GM23338 (cell line): Measurements from ENCODE around the gene C1orf56. TPM values are rescaled to one million over a fixed set of nuclear protein-coding genes. Genes with fewer than 3 reads are reported as not detected.

Experiments used
- ATAC-seq: fragments of 200-7000 bp; cut with Tn5 transposase; 3 replicates; pipeline ENCODE4 v1.9.1; 2020
- DNase-seq: peaks from one replicate; pipeline ENCODE4 v3.0.0-alpha.2; 2015; ENCODE audit warnings: low spot score
- H2AFZ ChIP-seq: fragments of 200-600 bp; sonication (generic); 2 replicates; pipeline ENCODE4 v1.8.0; 2016; ENCODE audit warnings: antibody characterized with exemption, mild to moderate bottlenecking, moderate library complexity
- H3F3A ChIP-seq: fragments of 200-600 bp; sonication (generic); replicated peaks from 2 replicates; pipeline ENCODE4 v1.8.0; 2017; ENCODE audit warnings: antibody characterized with exemption, mixed run types, low read depth
- H3K27ac ChIP-seq: fragments of 200-600 bp; sonication (generic); 2 replicates; pipeline ENCODE4 v1.6.1; 2016; ENCODE audit warnings: low read depth
- H3K27me3 ChIP-seq: fragments of 200-600 bp; sonication (generic); 2 replicates; pipeline ENCODE4 v1.8.0; 2016; ENCODE audit warnings: mild to moderate bottlenecking, mixed run types, moderate library complexity; ENCODE audit not compliant: insufficient read depth
- H3K36me3 ChIP-seq: fragments of 200-600 bp; sonication (generic); 2 replicates; pipeline ENCODE4 v1.8.0; 2016; ENCODE audit warnings: mild to moderate bottlenecking; ENCODE audit not compliant: insufficient read depth
- H3K4me1 ChIP-seq: fragments of 200-600 bp; sonication (generic); 2 replicates; pipeline ENCODE4 v1.8.0; 2016; ENCODE audit warnings: mild to moderate bottlenecking, moderate library complexity; ENCODE audit not compliant: insufficient read depth
- H3K4me2 ChIP-seq: fragments of 200-600 bp; sonication (generic); 2 replicates; pipeline ENCODE4 v1.7.1; 2017; ENCODE audit warnings: mixed run types
- H3K4me3 ChIP-seq: fragments of 200-600 bp; sonication (generic); 2 replicates; pipeline ENCODE4 v1.6.1; 2016; ENCODE audit warnings: mixed run types
- H3K79me2 ChIP-seq: fragments of 200-600 bp; sonication (generic); replicated peaks from 2 replicates; pipeline ENCODE4 v1.8.0; 2017; ENCODE audit warnings: mild to moderate bottlenecking; ENCODE audit not compliant: insufficient read depth
- H3K9me2 ChIP-seq: fragments of 200-600 bp; sonication (generic); 2 replicates; pipeline ENCODE4 v1.8.0; 2017; ENCODE audit not compliant: insufficient read depth
- H4K20me1 ChIP-seq: fragments of 200-600 bp; sonication (generic); replicated peaks from 2 replicates; pipeline ENCODE4 v1.8.0; 2017; ENCODE audit warnings: mild to moderate bottlenecking; ENCODE audit not compliant: insufficient read depth
- H3K27ac Mint-ChIP-seq: 2 replicates; pipeline ENCODE4 v1.8.0; 2020; ENCODE audit warnings: inconsistent platforms, mild to moderate bottlenecking, moderate library complexity, mixed read lengths
- H3K27me3 Mint-ChIP-seq: 3 replicates; pipeline ENCODE4 v1.8.0; 2022; ENCODE audit warnings: low read depth, mild to moderate bottlenecking, moderate library complexity, mixed read lengths, inconsistent platforms; ENCODE audit not compliant: insufficient read depth, poor library complexity
- H3K36me3 Mint-ChIP-seq: 3 replicates; pipeline ENCODE4 v1.8.0; 2021; ENCODE audit warnings: low read depth, mild to moderate bottlenecking, inconsistent platforms, moderate library complexity, mixed read lengths
- H3K4me1 Mint-ChIP-seq: 3 replicates; pipeline ENCODE4 v1.8.0; 2020; ENCODE audit warnings: mild to moderate bottlenecking, inconsistent platforms, mixed read lengths
- H3K4me3 Mint-ChIP-seq: 3 replicates; pipeline ENCODE4 v1.8.0; 2021; ENCODE audit warnings: moderate library complexity, mild to moderate bottlenecking, inconsistent platforms, mixed read lengths
- H3K9me3 Mint-ChIP-seq: 3 replicates; pipeline ENCODE4 v1.8.0; 2020; ENCODE audit warnings: moderate library complexity, mild to moderate bottlenecking, inconsistent platforms, mixed read lengths
- CREB1 ChIP-seq: fragments of 250-450 bp; sonication (Bioruptor Pico); IDR thresholded peaks from 2 replicates; pipeline ENCODE4 v1.5.0; 2020; ENCODE audit warnings: low read depth, mild to moderate bottlenecking, moderate library complexity
- CTCF ChIP-seq, 2 experiments: fragments of 200-600 bp in 1 of 2; sonication (generic) in 1 of 2; conservative IDR thresholded peaks; 2 replicates each; pipeline versions ENCODE4 v1.5.1 to v1.6.1; 2016 to 2017; ENCODE audit warnings: antibody characterized with exemption in 2 of 2, low read depth in 2 of 2, mild to moderate bottlenecking in 2 of 2, moderate library complexity in 1 of 2
- POLR2AphosphoS5 ChIP-seq: IDR thresholded peaks from 2 replicates; pipeline ENCODE4 v1.6.1; 2016; ENCODE audit warnings: antibody characterized with exemption, low read depth
- ZNF462 ChIP-seq: fragments of 250-450 bp; sonication (Bioruptor Pico); IDR thresholded peaks from 2 replicates; pipeline ENCODE4 v1.5.0; 2020; ENCODE audit warnings: mild to moderate bottlenecking, moderate library complexity
- polyA plus RNA-seq: library from polyadenylated mRNA; unstranded; fragments of >200 nt; fragmentation: Nextera tagmentation; extraction: Ambion mirVana; gene quantifications from 2 replicates; pipeline ENCODE4 v1.2.1, GENCODE V29; 2016
- total RNA-seq: library from RNA; depleted of rRNA; stranded (reverse); fragments of >200 nt; shearing (Covaris generic); gene quantifications from 2 replicates; pipeline ENCODE4 v1.2.3, GENCODE V29; 2014
- TF ChIP-seq, protein P1 (sequence below): IDR thresholded peaks from 2 replicates; pipeline ENCODE4 v1.6.1; 2016; ENCODE audit warnings: antibody characterized with exemption

C1orf56 gene
- total and polyA plus RNA-seq, 2 experiments from 2014 or later: 3.9 to 27.8 TPM

DNA sequence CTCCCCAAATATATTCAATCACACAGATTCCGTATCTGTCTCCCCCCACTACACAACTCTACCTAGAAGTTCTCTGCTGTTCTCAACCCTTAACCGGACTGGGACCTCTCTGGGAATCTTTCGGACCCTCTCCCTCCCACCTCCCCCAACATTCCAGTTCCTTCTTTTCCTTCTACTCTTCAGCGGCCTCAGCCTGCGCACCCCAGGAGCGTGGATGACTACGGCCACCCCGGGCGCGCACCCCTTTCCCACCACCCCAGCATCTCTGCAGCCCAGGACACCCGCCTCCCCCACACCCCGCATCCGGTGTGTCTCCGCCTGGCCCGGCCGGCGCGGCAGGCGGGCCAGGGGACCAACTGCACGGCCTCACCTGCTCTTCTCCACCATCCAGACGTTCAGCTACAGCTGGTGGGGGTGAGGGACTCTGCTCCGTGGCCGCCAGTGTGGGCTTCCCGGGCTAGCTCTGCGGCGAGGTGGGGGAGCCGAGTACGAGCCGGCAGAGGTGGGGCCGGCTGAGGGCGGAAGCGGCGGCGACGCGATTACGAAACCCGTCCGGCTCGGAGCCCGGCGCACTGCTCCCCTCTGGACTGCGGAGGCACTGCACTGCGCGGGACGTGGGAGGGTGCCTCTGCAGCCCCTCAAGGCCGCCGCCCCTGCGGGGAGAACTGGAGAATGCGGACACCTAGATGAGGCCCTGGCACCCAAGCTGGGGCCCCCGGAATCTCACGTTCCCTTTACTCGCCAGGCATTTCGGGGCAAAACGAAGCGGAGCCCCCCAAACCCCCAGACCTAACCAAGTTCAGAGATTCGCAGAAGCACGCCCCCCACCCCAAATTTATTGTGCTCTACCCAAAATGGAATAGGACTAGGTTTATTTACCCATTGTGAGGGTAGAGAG lies 11.8 kb downstream of the C1orf56 start, which contains the start of gene CDC42SE1:
CDC42SE1 (minus strand) TSS at position 514 of the 898 bp plus-strand sequence. CDS start 3,892 bp downstream, outside the sequence.
- Mint-ChIP-seq H3K4me3 (peak within 1 kb of the TSS; percentile 90), H3K9me3 (no peaks in the 10 kb centered on the region; the same call in 2 of the 3 replicates), H3K27me3 (peaks cover 18% of the 10 kb centered on the region), H3K36me3 (peaks cover 46% of the 10 kb centered on the region), H3K27ac (peak within 1 kb of the TSS; percentile 93), H3K4me1 (peaks cover 43% of the 10 kb centered on the region)
- H3K9me2 ChIP-seq: no peaks in the 10 kb centered on the region
- ATAC-seq (peak; percentile 90), DNase-seq (peak; percentile 93)
- peak within 1 kb of the TSS; percentile 86 for H3K27ac ChIP-seq
- no peaks in the 10 kb centered on the region for H3K27me3 ChIP-seq
- peaks cover 84% of the 10 kb centered on the region for H3K79me2 ChIP-seq
- H2AFZ ChIP-seq: peak within 1 kb of the TSS; percentile 72; the same call in 1 of the 2 replicates
- H3K4me1 ChIP-seq: peaks cover 29% of the 10 kb centered on the region
- peak; percentile 94 for TF ChIP-seq POLR2AphosphoS5
- TF ChIP-seq ZNF462 (CRISPR knock-in tag): no peak
- TF ChIP-seq, protein P1, sequence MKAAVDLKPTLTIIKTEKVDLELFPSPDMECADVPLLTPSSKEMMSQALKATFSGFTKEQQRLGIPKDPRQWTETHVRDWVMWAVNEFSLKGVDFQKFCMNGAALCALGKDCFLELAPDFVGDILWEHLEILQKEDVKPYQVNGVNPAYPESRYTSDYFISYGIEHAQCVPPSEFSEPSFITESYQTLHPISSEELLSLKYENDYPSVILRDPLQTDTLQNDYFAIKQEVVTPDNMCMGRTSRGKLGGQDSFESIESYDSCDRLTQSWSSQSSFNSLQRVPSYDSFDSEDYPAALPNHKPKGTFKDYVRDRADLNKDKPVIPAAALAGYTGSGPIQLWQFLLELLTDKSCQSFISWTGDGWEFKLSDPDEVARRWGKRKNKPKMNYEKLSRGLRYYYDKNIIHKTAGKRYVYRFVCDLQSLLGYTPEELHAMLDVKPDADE: peak; percentile 39; the same call in 1 of the 2 replicates
- TF ChIP-seq CREB1: peak; percentile 22; the same call in 1 of the 2 replicates
- TF ChIP-seq CTCF (conservative IDR thresholded peaks at IDR 0.05; ENCODE audit: low read depth in 2 of 2): peak; percentile 46 to 60
- H4K20me1 ChIP-seq: peaks cover 25% of the 10 kb centered on the region
- H3K36me3 ChIP-seq: peaks cover 16% of the 10 kb centered on the region
- H3K4me2 ChIP-seq: peak within 1 kb of the TSS; percentile 87
- peak within 1 kb of the TSS; percentile 72 for H3K4me3 ChIP-seq
- peaks cover 20% of the 10 kb centered on the region; the same call in 1 of the 2 replicates for H3F3A ChIP-seq
